ENCODE results near the gene CRIM1. TPM values are rescaled to one million over a fixed set of nuclear protein-coding genes. Genes with fewer than 3 reads are reported as not detected.
"Not testable (repeated sequence)": the region's sequence is repeated elsewhere in the genome, so short reads cannot be mapped to it uniquely, and the experiment has no call there.

CRIM1 gene
- polyA plus RNA-seq, 12 donors: 18.3 to 57.3 (median 22.6) TPM; not detected in 1

DNA sequence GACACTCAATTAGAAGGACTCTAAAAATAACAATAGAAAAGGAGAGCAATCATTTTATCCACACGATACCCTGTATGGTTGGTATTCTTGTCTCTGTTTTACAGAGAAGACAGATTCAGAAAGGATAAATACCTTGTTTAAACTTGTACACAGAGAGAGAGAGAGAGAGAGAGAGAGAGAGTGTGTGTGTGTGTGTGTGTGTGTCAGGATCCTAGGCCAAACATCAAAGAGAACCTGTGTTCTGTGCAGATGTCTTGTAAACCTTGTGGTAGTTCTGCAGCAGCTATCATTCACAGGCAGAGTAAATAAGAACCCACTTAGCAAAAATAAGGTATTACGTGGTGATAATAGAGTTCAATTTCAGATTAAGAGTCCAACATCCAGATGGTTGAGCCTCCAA is 4.3 kb upstream of the CRIM1 start:
- DNase-seq: no peak

DNA sequence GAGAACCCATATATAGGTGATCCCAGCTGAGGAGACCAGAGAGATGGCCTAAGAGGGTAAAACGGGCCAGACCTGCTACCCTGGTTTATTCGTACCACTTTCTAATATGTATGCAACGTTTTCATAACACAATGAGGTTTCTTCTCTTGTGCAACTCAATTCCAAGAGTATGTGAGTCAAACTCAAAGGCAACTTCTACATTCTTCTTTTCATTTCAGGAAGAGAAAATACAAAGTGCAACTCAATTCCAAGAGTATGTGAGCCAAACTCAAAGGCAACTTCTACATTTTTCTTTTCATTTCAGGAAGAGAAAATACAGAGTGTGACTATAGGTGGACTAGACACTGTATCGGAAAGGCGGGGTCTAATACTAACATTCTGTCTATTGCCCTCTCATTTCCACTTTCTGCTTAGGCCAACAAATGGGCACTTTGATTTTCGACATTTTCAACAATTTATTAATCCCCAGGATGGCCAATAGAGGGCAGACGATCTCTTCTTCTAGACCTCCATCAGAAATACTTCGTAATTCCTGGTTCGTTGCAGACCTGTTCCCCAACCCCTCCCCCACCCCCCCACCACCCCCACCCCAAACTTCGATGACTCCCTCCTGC is 3.7 kb upstream of the CRIM1 start:
- peak; percentile 55 for DNase-seq

DNA sequence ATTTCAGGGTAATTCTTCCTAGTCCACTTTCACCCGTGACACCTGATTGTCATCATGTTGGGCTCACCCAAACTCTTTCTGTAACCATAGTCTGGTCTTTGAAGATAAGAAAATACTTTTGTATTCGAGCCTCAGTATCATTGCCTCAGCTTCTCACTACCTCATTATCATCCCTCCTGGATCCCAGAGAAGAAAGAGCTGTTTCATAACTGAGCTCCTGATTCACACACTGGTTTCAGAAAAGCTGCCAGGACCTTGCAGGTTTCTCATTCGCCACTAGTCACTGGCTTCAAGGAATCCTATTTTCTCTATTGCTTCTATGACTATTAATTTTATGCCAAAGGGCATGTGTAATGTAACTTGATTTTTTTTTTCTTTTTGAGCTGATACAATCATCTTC is 2.9 kb upstream of the CRIM1 start:
- DNase-seq: no peak

DNA sequence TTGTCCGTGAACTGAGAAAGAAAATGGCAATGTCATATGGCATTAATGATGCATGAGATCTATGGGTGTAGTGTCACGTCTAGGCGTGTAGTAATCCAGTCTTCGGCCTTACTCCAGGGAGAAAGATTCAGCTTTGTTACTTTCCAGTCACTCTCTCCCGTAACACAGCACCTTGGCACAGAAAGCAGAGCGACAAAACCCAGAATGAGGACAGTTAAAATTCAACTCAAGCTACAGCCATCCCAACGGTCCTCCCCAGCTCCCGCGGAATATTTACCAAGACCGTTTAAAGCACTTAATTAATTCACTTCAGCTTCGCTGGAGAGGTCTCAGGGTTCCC is 797 bp upstream of the CRIM1 start:
- no peak for DNase-seq

DNA sequence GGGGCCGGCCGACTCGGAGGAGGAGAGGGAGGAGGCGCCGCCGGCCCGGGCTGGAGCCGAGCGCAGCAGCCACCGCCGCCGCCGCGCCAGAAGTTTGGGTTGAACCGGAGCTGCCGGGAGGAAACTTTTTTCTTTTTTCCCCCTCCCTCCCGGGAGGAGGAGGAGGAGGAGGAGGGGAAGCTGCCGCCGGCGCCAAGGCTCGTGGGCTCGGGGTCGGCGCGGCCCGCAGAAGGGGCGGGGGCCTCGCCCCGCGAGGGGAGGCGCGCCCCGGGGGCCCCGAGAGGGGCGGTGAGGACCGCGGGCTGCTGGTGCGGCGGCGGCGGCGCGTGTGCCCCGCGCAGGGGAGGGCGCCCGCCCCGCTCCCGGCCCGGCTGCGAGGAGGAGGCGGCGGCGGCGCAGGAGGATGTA is 316 bp downstream of the CRIM1 start:
- DNase-seq: no peak

DNA sequence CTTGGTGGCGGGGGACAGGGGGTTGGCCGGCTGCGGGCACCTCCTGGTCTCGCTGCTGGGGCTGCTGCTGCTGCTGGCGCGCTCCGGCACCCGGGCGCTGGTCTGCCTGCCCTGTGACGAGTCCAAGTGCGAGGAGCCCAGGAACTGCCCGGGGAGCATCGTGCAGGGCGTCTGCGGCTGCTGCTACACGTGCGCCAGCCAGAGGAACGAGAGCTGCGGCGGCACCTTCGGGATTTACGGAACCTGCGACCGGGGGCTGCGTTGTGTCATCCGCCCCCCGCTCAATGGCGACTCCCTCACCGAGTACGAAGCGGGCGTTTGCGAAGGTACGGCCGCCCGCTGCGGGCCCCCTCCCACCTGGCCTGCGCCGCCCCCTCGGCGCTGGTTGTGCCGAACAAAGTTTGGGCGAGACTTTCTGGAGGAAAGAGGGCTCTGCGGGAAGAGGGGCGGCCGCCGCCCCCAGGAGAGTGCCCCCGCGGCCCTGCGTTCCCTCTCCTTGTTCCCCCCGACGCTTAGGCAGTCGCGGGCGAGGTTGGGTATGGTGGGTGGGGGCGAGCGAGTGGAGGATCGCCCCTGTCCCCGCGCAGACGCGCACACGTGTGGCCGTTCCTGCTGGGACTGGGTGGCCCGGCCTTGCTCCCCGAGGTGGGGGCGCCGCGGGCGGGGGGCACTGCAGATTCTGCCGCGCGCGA is 866 bp downstream of the CRIM1 start:
- no peak for DNase-seq

DNA sequence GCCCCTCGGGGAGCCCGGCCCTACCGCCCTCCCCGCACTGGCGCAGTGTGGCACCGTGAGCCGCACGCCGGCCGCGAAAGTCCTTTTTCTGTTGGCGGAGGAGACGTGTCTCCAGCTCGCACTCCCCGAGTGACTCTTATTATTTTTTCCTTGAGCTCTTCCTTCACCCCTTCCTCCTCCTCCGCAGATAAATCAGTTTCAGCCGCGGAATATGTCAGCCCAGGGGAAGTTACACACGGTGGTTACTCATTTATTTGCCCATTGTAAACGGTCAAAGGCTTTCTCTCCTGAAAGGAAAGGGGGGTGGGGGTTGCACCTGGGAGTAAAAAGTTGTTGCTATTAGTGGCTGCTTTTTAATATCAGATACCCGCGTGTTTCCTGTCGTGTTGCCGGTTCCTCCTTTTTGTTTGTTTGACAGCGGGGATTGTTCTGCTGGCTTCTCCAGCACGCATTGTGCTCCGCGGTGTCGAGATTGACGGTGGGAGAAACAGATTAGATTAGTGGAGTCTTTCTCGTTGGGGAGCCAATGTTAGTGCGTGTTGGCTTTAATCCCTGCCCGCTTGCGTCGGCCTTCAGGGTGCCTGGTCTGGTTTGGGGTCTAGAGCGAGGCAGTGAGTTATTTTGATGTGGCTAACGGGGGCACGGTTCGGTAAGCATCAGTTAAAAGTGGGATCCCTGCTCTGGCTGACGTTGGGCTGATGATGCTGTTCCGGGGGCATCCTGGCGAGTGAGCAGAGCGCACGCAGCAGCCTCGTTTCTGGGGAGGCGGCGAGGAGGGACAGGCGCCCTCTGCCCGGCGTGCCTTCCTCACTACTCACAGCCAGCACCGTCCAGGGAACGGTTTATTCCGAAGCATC is 1.6 kb downstream of the CRIM1 start:
- peak; percentile 43 for DNase-seq

DNA sequence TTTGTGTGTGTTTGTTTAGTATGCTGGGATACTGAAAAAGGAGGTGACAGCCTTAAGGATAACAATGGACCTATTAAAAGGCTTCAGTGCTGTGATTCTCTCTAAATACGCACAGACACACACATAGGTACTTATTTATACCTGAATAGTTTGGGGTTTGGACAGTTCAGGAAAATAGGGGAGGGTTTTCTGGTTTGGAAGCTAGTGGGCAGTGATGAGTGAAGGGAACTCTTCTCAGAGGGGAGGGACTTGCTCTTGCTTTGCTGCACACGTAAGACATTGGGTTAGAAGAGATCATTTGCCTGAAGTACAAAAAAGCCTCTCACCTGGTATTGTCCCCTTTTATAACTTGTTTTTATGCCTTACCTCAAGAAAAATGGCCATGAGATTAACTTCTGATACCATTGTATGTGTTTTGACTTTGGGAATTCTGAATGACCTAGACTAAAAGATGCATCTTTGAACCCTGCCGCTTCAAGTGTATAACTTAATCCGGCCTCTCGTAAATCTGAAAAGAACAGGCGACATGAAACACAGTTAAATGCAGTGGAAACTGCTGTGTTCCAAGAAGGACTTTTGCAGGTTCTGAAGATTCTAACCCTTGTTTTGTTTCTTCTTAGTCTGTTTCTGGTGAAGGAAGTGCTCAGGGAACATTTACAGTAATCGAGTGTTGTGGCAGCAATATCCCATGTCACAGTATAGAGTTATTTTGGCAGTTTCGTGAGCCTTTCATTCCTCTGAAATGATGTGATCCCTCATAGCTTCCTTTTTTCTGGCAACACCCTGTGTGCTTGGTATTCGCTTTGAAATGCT is 2.5 kb downstream of the CRIM1 start:
- peak; percentile 67 for DNase-seq

DNA sequence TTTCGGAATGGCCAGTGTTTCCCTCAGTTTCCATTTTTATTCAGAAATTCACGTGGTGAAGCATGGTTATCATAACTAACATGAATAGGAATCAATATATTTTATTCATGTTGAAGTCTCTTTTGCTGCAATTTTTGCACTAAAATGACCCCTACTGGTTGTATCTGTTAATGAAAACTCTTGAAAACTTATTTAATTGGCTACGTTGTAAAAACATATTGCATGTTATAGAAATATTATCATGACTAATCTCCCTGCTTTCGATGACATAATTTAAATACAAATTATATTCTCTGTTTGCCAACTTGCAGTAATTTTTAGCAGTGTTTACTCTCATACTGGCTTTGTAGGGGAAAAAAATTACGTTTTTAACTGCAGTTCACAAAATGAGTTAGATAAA is 3.5 kb downstream of the CRIM1 start:
- no peak for DNase-seq

DNA sequence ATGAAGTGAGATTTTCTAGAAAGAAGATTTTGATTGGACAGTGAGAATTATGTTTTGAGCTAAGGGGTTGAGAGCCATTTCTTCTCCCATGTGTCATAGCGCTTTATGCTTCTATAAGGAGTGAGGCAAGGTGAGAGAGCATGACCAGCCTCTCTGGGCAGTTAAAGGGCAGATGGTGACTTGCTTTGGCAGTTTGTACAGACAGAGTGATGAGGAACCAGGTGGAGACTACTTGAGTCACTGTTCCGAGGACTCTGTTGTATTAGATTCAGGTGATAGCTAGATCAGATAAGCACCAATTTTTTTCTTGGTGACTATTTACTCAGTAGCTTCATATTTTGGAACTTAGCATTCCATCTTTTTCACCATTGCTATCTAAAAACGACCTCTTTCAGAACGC is 4.5 kb downstream of the CRIM1 start:
- no peak for DNase-seq

DNA sequence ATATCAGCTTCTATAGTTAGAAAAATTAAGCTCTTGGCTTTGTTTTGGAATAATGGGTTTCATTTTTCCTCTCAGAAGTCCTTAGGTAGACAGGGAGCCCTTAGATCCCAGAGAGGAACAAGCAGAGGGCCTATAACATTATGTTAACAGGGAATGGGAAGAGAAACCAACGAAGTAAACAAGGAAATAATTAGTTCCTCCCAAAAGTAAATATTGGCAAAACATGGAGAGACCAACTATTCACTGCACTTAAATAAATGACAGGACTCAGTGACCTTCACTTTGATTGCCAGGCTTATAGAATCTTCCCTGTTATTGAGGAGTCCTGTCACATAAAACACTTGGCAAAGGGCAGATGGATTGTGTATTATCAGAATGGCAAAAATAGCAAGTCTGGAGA is 5.3 kb downstream of the CRIM1 start:
- DNase-seq: no peak

DNA sequence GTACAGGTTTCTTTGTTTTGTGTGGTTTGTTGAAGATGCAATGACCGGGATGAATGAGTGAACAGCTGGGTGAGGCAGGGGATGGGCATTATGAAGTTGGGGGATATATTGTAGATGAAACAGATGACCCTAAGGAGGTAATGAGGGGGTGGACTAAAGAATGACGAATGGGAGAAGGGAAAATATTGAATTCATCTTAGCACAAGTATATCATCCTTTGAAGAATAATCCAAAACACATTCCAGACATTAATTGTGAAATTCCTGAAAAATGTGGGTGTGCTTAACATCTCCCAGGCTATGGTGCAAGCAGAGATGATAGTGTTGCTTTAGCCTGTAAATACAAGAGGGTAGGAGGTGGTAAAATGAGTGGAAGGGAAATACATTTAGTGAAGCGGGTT is 5.8 kb downstream of the CRIM1 start:
- no peak for DNase-seq

DNA sequence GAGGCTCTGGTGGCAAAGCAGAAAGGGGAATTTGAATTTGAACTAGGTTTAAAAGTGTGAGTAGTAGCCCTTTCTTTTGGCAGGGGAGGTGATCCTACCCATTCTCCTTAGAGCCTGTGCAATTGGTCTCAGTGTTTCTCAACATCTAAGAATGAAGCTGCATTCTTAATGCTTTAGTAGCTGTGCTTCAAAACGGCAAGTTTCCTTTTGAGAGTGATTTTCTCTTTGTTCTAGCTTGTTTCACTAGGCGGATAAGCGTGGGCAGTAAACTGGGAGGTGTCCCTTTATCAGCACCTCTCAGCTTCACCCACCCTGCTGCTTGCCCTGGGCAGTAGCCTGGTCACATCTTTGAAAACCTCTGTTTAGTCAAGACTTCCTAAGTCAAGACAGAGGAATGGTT is 6.7 kb downstream of the CRIM1 start:
- DNase-seq: no peak

DNA sequence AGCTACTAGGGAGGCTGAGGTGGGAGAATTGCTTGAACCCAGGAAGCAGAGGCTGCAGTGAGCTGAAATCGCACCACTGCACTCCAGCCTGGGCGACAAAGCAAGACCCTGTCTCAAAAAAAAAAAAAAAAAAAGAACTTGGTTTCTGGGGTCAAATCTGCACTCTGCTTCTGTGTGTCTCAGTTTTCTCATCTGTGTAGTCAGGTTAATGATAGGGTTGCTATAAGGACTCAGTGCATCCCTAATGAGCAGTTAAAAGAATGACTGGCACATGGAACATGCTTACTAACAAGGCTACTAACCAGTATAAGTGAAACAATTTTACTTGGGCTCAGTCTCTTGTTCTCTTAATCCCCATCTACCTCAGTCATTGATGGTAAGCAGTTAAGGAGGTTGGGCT is 7.5 kb downstream of the CRIM1 start:
- DNase-seq: not testable (repeated sequence)

DNA sequence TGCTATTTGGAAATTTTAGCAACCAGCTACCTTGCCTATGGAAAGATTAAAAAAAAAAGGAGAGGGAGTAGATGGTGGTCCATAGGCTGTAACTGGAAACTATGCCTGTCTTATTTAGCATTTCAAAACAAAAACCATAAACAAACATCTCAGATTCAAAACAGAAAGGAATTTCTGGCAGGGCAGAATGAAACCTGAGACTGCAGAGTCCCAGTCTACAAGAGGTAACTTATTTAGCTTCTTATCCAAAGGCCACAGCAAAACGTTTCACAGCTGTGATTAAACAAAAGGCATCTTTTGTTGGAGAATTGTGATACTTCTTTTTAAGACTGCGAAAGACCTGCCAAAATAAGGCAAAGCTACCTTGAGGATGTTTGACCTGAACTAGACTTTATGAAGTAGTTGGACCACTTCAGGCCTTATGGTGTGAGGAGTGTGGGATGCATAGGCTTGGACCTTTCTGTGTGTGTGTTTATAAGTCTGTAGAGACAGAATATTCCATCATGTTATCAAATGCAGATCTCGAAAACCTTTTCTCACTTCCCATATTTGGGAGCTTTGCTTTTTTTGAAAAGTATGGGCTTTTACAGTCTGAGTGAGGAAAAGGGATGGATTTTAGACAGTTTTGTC is 11.0 kb downstream of the CRIM1 start:
- DNase-seq: no peak

DNA sequence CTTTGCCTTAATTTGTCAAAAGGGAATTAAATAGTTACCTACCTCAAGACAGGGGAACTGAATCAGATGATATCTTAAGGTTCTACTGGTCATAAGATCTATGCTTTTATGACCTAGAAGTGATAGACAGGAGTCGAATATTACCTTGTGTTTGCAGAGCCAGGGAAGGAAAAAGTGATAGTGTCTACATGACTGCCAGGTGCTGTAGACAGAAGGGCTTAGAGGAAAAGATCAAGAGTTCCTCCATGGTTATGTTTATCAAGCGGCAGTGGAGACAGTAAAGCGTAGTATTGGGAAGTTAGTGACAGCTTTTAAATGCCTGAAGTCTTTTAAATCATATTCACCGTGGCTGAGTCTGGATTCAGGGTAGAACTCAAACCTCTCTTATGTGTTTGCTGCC is 11.9 kb downstream of the CRIM1 start:
- no peak for DNase-seq

DNA sequence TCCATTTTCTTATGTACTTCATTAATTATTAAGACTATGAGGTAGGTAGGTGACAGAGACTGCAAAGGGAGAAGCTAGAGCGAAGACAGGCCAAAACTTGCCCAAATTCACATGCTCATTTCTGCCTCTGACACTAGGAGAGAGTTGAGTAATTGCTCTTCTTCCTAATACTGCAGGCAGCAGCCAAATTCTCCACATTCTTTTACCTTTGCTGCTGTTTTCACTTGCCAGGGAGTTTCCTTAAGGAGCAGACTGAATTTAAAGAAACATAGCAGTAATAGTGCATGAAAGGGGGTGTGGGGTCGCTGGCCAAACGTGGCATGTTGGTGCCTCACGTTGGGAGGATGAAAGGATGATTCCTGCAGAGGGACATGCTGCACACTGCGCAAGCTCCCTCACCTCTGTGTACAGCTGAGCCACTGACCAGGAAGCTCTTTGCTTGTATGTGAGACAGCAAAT is 12.3 kb downstream of the CRIM1 start:
- no peak for DNase-seq

DNA sequence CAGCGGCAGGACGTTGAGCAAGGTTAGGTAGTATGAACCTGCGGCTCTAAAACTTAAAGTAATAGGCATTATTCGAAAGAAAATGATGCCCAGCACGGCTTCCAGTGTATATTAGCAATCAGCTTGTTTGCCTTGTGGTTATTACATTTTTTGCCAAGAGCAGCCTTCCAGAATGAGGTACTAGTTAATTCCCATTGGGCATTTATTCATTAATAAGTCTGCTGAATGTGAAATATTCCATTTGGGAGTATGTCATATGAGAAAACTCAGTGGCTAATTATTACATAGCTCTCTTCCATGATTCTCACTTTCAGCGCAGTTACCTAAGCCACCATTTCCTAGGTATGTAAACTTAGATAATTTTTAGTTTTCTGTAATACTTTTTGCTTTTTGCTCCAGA is 12.9 kb downstream of the CRIM1 start:
- no peak for DNase-seq

DNA sequence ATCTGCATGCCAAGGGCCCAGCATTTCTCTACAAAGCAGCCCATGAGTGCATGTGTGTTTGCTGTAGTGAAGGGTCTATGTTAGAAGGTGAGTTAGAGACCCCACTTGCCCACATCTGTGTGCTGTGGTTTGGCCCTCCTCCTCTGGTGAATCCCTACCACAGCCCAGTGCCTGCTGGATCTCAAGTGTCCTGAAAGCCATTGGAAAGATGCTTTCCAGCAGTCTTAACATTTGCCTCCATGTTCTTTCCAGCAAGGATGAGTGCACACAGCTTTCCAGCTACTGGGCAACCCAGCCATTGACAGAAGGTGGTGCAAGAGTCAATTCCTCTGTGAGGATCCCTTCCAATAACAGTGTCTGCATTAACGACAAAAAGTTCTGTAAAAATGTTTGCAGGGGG is 13.6 kb downstream of the CRIM1 start:
- DNase-seq: no peak

DNA sequence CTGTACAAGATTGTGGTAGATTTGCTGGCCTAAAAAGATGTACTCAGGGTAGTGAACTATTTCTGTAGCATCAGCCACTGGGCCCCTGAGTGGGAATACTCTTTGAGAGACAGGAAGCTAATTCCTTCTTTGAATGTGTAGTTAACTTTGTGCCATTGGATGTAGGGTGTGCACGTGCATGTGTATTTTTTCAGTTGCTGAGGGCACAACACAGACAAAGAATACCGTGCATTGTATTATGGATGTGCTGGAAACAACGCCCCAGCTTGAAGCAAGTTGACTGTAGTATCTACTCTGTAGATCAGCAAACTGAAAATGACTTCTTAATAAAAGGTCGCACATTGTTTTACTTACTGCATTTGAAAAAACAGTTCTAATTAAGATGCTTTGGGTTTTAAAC is 14.1 kb downstream of the CRIM1 start:
- no peak for DNase-seq

DNA sequence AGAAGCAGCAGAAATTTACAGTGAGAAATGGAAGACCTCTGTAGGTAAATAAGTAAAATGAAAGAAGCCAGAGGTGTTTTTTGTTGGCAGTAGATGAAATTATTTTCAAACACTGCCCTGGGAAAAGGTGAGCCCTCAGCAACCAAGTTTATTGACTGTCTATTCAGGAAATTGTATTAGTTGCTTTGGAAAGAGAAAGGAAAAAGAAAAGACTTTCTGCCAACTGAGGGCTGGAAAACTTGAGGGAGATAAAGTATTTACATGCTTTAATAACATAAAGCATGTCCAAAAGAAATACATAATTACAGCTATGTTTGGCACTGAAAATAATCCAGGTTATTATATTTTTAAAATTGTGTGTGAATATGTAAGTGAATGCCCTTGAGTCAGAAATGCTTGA is 14.7 kb downstream of the CRIM1 start:
- no peak for DNase-seq

All from muscle of arm (tissue), 12 donors.